Measurements from ENCODE around the gene PLCL1.
A peak's percentile ranks its signal among the peaks of the same experiment; 100 is the strongest.
"Not testable (repeated sequence)": the region's sequence is repeated elsewhere in the genome, so short reads cannot be mapped to it uniquely, and the experiment has no call there.

The PLCL1 gene

GRCh38 chr2:197810491-197810890 lies 6.1 kb downstream of the PLCL1 start:
- no peak for FAIRE-seq

- FAIRE-seq, result peak; percentile 80
Observed at GRCh38 chr2:197813093-197813787, 8.8 kb downstream of the PLCL1 start.

- FAIRE-seq, result no peak
Observed at GRCh38 chr2:197814526-197814925, 10.1 kb downstream of the PLCL1 start.

- FAIRE-seq, result no peak
Observed at GRCh38 chr2:197821550-197822289, 17.3 kb downstream of the PLCL1 start.

- no peak for FAIRE-seq
Observed at GRCh38 chr2:197822333-197822732, 17.9 kb downstream of the PLCL1 start.

- FAIRE-seq, result no peak
Observed at GRCh38 chr2:197827618-197828017, 23.2 kb downstream of the PLCL1 start.

GRCh38 chr2:197828464-197829135 lies 24.2 kb downstream of the PLCL1 start:
- no peak for FAIRE-seq

- not testable (repeated sequence) for FAIRE-seq
Observed at GRCh38 chr2:197834771-197835170, 30.4 kb downstream of the PLCL1 start.

- no peak for FAIRE-seq
Observed at GRCh38 chr2:197835293-197835692, 30.9 kb downstream of the PLCL1 start.

GRCh38 chr2:197838036-197838435 lies 33.6 kb downstream of the PLCL1 start:
- FAIRE-seq, result no peak

GRCh38 chr2:197838579-197838978 lies 34.2 kb downstream of the PLCL1 start:
- FAIRE-seq, result no peak

- FAIRE-seq, result no peak
Observed at GRCh38 chr2:197839327-197839726, 34.9 kb downstream of the PLCL1 start.

GRCh38 chr2:197839856-197840255 lies 35.5 kb downstream of the PLCL1 start:
- FAIRE-seq, result no peak

GRCh38 chr2:197846128-197846527 lies 41.7 kb downstream of the PLCL1 start:
- FAIRE-seq, result no peak

- no peak for FAIRE-seq
Observed at GRCh38 chr2:197846777-197847176, 42.4 kb downstream of the PLCL1 start.

GRCh38 chr2:197847651-197848401 lies 43.4 kb downstream of the PLCL1 start:
- no peak for FAIRE-seq

GRCh38 chr2:197848602-197849001 lies 44.2 kb downstream of the PLCL1 start:
- FAIRE-seq, result no peak

GRCh38 chr2:197850882-197851450 lies 46.6 kb downstream of the PLCL1 start:
- no peak for FAIRE-seq

- FAIRE-seq, result no peak
Observed at GRCh38 chr2:197851451-197851850, 47.1 kb downstream of the PLCL1 start.

GRCh38 chr2:197852108-197852507 lies 47.7 kb downstream of the PLCL1 start:
- FAIRE-seq, result no peak

GRCh38 chr2:197853549-197853948 lies 49.2 kb downstream of the PLCL1 start:
- FAIRE-seq, result no peak

- no peak for FAIRE-seq
Observed at GRCh38 chr2:197857476-197858107, 53.2 kb downstream of the PLCL1 start.

All from TTC549 (cell line).